ENCODE results near the gene KCNE1. TPM values are rescaled to one million over a fixed set of nuclear protein-coding genes. Genes with fewer than 3 reads are reported as not detected.

The KCNE1 gene
- total and polyA plus RNA-seq, 10 of the 15 experiments (the other 5 are each of a cell fraction or from before 2014, with no cell fraction given): 0.06 to 0.18 (median 0.09) TPM; not detected in 5

DNA sequence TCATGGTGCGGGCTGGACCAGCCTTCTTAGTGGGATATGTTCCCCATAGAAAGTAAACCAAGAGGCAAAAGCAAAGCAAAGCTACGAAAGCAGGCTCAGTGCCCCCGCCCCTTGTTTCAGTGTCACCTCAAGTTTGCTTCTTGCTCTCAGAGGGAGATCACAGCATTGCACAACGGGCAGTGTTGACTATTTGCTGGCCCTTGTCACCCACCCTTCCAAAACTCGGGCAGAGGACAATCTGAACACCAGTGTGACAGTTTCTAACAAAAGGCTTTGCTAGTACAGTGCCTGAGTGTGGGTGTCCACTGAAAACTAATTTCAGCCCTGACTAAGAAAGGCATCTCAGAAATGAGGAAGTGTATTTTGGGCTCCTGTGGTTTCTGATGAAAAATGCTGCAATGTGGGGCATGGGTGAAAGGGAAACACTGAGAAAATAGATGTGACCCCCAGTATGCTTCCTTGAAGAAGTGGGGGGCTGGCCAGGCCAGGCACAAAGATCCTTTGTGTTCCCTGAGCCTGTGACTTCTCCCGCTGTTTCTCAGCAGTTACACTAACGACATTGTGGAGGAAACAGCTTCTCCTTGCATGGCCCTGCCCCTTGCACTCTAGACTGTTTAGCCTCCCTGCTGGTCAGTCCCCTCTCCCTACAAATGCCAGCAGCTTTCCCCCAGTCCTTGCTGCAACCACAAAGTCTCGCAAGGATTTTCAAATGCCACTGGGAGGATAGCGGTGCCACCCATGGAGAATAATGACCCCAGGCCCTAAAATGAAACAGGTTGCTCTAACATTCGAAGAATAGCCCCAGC, 33.3 kb upstream of the KCNE1 start (continued):
- TF ChIP-seq, protein P1, sequence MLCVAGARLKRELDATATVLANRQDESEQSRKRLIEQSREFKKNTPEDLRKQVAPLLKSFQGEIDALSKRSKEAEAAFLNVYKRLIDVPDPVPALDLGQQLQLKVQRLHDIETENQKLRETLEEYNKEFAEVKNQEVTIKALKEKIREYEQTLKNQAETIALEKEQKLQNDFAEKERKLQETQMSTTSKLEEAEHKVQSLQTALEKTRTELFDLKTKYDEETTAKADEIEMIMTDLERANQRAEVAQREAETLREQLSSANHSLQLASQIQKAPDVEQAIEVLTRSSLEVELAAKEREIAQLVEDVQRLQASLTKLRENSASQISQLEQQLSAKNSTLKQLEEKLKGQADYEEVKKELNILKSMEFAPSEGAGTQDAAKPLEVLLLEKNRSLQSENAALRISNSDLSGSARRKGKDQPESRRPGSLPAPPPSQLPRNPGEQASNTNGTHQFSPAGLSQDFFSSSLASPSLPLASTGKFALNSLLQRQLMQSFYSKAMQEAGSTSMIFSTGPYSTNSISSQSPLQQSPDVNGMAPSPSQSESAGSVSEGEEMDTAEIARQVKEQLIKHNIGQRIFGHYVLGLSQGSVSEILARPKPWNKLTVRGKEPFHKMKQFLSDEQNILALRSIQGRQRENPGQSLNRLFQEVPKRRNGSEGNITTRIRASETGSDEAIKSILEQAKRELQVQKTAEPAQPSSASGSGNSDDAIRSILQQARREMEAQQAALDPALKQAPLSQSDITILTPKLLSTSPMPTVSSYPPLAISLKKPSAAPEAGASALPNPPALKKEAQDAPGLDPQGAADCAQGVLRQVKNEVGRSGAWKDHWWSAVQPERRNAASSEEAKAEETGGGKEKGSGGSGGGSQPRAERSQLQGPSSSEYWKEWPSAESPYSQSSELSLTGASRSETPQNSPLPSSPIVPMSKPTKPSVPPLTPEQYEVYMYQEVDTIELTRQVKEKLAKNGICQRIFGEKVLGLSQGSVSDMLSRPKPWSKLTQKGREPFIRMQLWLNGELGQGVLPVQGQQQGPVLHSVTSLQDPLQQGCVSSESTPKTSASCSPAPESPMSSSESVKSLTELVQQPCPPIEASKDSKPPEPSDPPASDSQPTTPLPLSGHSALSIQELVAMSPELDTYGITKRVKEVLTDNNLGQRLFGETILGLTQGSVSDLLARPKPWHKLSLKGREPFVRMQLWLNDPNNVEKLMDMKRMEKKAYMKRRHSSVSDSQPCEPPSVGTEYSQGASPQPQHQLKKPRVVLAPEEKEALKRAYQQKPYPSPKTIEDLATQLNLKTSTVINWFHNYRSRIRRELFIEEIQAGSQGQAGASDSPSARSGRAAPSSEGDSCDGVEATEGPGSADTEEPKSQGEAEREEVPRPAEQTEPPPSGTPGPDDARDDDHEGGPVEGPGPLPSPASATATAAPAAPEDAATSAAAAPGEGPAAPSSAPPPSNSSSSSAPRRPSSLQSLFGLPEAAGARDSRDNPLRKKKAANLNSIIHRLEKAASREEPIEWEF (IDR thresholded peaks at IDR 0.05; ENCODE audit: insufficient replicate concordance, low read depth, low read length): no peak
- TF ChIP-seq EGR1 (IDR thresholded peaks at IDR 0.05; ENCODE audit: borderline replicate concordance in 1 of 2, low read depth in 2 of 2, low read length in 2 of 2) (peak in 1 of 2 experiments; percentile 69; a peak in 1 of 3 replicates), NBN (IDR thresholded peaks at IDR 0.05) (peak; percentile 89), MXI1 (IDR thresholded peaks at IDR 0.05; ENCODE audit: low read depth, low read length) (peak; percentile 24; the same call in 1 of the 2 replicates), FOXM1 (IDR thresholded peaks at IDR 0.05; ENCODE audit: low read depth, low read length) (peak; percentile 93), CBX3 (IDR thresholded peaks at IDR 0.05; ENCODE audit: borderline replicate concordance, low read depth) (no peak), CHD2 (IDR thresholded peaks at IDR 0.05; ENCODE audit: borderline replicate concordance, low read depth, low read length) (peak; percentile 74), RCOR1 (conservative IDR thresholded peaks at IDR 0.05; ENCODE audit: low read depth, low read length) (0 out of 2 replicates have a peak, but pooled peaks have one; percentile 63), ZNF217 (IDR thresholded peaks at IDR 0.05) (peak; percentile 48; the same call in 1 of the 2 replicates), ZBED1 (IDR thresholded peaks at IDR 0.05; ENCODE audit: borderline replicate concordance) (peak; percentile 90; the same call in 1 of the 2 replicates)
- TF ChIP-seq, protein P2, sequence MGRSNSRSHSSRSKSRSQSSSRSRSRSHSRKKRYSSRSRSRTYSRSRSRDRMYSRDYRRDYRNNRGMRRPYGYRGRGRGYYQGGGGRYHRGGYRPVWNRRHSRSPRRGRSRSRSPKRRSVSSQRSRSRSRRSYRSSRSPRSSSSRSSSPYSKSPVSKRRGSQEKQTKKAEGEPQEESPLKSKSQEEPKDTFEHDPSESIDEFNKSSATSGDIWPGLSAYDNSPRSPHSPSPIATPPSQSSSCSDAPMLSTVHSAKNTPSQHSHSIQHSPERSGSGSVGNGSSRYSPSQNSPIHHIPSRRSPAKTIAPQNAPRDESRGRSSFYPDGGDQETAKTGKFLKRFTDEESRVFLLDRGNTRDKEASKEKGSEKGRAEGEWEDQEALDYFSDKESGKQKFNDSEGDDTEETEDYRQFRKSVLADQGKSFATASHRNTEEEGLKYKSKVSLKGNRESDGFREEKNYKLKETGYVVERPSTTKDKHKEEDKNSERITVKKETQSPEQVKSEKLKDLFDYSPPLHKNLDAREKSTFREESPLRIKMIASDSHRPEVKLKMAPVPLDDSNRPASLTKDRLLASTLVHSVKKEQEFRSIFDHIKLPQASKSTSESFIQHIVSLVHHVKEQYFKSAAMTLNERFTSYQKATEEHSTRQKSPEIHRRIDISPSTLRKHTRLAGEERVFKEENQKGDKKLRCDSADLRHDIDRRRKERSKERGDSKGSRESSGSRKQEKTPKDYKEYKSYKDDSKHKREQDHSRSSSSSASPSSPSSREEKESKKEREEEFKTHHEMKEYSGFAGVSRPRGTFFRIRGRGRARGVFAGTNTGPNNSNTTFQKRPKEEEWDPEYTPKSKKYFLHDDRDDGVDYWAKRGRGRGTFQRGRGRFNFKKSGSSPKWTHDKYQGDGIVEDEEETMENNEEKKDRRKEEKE (IDR thresholded peaks at IDR 0.05): no peak
- TF ChIP-seq, protein P3, sequence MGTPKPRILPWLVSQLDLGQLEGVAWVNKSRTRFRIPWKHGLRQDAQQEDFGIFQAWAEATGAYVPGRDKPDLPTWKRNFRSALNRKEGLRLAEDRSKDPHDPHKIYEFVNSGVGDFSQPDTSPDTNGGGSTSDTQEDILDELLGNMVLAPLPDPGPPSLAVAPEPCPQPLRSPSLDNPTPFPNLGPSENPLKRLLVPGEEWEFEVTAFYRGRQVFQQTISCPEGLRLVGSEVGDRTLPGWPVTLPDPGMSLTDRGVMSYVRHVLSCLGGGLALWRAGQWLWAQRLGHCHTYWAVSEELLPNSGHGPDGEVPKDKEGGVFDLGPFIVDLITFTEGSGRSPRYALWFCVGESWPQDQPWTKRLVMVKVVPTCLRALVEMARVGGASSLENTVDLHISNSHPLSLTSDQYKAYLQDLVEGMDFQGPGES (IDR thresholded peaks at IDR 0.05): no peak
- TF ChIP-seq, protein P4, sequence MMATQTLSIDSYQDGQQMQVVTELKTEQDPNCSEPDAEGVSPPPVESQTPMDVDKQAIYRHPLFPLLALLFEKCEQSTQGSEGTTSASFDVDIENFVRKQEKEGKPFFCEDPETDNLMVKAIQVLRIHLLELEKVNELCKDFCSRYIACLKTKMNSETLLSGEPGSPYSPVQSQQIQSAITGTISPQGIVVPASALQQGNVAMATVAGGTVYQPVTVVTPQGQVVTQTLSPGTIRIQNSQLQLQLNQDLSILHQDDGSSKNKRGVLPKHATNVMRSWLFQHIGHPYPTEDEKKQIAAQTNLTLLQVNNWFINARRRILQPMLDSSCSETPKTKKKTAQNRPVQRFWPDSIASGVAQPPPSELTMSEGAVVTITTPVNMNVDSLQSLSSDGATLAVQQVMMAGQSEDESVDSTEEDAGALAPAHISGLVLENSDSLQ (IDR thresholded peaks at IDR 0.05): peak; percentile 34; the same call in 1 of the 2 replicates
- TF ChIP-seq, protein P5, sequence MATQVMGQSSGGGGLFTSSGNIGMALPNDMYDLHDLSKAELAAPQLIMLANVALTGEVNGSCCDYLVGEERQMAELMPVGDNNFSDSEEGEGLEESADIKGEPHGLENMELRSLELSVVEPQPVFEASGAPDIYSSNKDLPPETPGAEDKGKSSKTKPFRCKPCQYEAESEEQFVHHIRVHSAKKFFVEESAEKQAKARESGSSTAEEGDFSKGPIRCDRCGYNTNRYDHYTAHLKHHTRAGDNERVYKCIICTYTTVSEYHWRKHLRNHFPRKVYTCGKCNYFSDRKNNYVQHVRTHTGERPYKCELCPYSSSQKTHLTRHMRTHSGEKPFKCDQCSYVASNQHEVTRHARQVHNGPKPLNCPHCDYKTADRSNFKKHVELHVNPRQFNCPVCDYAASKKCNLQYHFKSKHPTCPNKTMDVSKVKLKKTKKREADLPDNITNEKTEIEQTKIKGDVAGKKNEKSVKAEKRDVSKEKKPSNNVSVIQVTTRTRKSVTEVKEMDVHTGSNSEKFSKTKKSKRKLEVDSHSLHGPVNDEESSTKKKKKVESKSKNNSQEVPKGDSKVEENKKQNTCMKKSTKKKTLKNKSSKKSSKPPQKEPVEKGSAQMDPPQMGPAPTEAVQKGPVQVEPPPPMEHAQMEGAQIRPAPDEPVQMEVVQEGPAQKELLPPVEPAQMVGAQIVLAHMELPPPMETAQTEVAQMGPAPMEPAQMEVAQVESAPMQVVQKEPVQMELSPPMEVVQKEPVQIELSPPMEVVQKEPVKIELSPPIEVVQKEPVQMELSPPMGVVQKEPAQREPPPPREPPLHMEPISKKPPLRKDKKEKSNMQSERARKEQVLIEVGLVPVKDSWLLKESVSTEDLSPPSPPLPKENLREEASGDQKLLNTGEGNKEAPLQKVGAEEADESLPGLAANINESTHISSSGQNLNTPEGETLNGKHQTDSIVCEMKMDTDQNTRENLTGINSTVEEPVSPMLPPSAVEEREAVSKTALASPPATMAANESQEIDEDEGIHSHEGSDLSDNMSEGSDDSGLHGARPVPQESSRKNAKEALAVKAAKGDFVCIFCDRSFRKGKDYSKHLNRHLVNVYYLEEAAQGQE (IDR thresholded peaks at IDR 0.05; ENCODE audit: low read depth, low read length): no peak

All from GM12878 (cell line).